Activated T-helper 1 cell treated with anti-CD3 and anti-CD28 coated beads, Interleukin-12 subunit alpha, Interleukin-12 subunit beta, Interleukin-2, Interleukin-4 antibody, amounts not matched to agents 30 ng/mL and 10 ng/mL and 1 ng/mL, durations not matched to agents 14 hours and 24 hours and 36 hours (primary cell): ENCODE measurements around the gene ARMH2. TPM values are rescaled to one million over a fixed set of nuclear protein-coding genes. Genes with fewer than 3 reads are reported as not detected.
A peak's percentile ranks its signal among the peaks of the same experiment; 100 is the strongest.

Source experiments
- DNase-seq: peaks from one replicate; pipeline ENCODE4 v3.0.0; 2021; ENCODE audit warnings: low spot score
- H3K27ac Mint-ChIP-seq: one replicate; pipeline ENCODE4 v1.8.0; 2021; ENCODE audit warnings: mild to moderate bottlenecking, mixed read lengths
- H3K27me3 Mint-ChIP-seq: one replicate; pipeline ENCODE4 v1.8.0; 2022; ENCODE audit warnings: mild to moderate bottlenecking, moderate library complexity, mixed read lengths; ENCODE audit not compliant: insufficient read depth
- H3K36me3 Mint-ChIP-seq: one replicate; pipeline ENCODE4 v1.8.0; 2021; ENCODE audit warnings: low read depth, mixed read lengths
- H3K4me1 Mint-ChIP-seq: one replicate; pipeline ENCODE4 v1.8.0; 2021; ENCODE audit warnings: low read depth, mixed read lengths
- H3K4me3 Mint-ChIP-seq: one replicate; pipeline ENCODE4 v1.8.0; 2021; ENCODE audit warnings: mild to moderate bottlenecking, moderate library complexity, mixed read lengths
- H3K9me3 Mint-ChIP-seq: one replicate; pipeline ENCODE4 v1.8.0; 2021; ENCODE audit warnings: mixed read lengths
- intact Hi-C: fragments of 100-400 bp; cut with micrococcal nuclease; formaldehyde crosslinking; loops from one replicate; pipeline ENCODE4 v1.15.1; 2024
- total RNA-seq: library from RNA; stranded (reverse); gene quantifications from 2 replicates; pipeline ENCODE4 v1.2.3, GENCODE V29; 2022

The ARMH2 gene
- total RNA-seq, 1 donor from 2014 or later = not detected

- no peaks in the 10 kb centered on the region for H3K9me3 Mint-ChIP-seq
- intact Hi-C loops = no loop called here
- no peaks in the 10 kb centered on the region for H3K27me3 Mint-ChIP-seq
- peaks cover 14% of the 10 kb centered on the region for H3K4me1 Mint-ChIP-seq
- DNase-seq = no peak
- H3K4me3 Mint-ChIP-seq = no peak overlapping the region
- peaks cover 14% of the 10 kb centered on the region for H3K36me3 Mint-ChIP-seq
- H3K27ac Mint-ChIP-seq = peak overlapping the region; percentile 66
Observed at GRCh38 chr6:24802271-24803059, 3.7 kb upstream of the ARMH2 start.

GRCh38 chr6:24799541-24799915, 811 bp upstream of the ARMH2 start:
- H3K4me1 Mint-ChIP-seq = peaks cover 32% of the 10 kb centered on the region
- H3K9me3 Mint-ChIP-seq = no peaks in the 10 kb centered on the region
- DNase-seq = no peak
- intact Hi-C loops = no loop called here
- H3K27ac Mint-ChIP-seq = peak overlapping the region; percentile 9
- H3K36me3 Mint-ChIP-seq = peaks cover 9% of the 10 kb centered on the region
- no peak overlapping the region for H3K4me3 Mint-ChIP-seq
- H3K27me3 Mint-ChIP-seq = no peaks in the 10 kb centered on the region

GRCh38 chr6:24797596-24798216, 1.0 kb downstream of the ARMH2 start:
- DNase-seq = no peak
- H3K27ac Mint-ChIP-seq = no peak overlapping the region
- no peaks in the 10 kb centered on the region for H3K27me3 Mint-ChIP-seq
- intact Hi-C loops = no loop called here
- no peak overlapping the region for H3K4me3 Mint-ChIP-seq
- H3K36me3 Mint-ChIP-seq = peaks cover 8% of the 10 kb centered on the region
- no peaks in the 10 kb centered on the region for H3K9me3 Mint-ChIP-seq
- peaks cover 32% of the 10 kb centered on the region for H3K4me1 Mint-ChIP-seq

GRCh38 chr6:24796616-24797290, 2.0 kb downstream of the ARMH2 start:
- intact Hi-C loops = loop anchor here (1.0 kb wide), 1 partner anchor 8 kb away; no protein-coding TSS in a partner anchor
- Mint-ChIP-seq H3K4me3 (no peak overlapping the region), H3K9me3 (no peaks in the 10 kb centered on the region), H3K36me3 (peaks cover 8% of the 10 kb centered on the region), H3K4me1 (peaks cover 32% of the 10 kb centered on the region), H3K27ac (no peak overlapping the region), H3K27me3 (no peaks in the 10 kb centered on the region)
- DNase-seq = no peak

- intact Hi-C loops = no loop called here
- no peaks in the 10 kb centered on the region for H3K27me3 Mint-ChIP-seq
Observed at GRCh38 chr6:24795106-24795505, 3.6 kb downstream of the ARMH2 start.

GRCh38 chr6:24788031-24788665, 10.6 kb downstream of the ARMH2 start:
- DNase-seq = no peak
- Mint-ChIP-seq H3K27me3 (no peaks in the 10 kb centered on the region), H3K27ac (peak overlapping the region; percentile 78), H3K9me3 (no peaks in the 10 kb centered on the region), H3K4me1 (peaks cover 15% of the 10 kb centered on the region), H3K4me3 (no peak overlapping the region), H3K36me3 (peaks cover 35% of the 10 kb centered on the region)
- intact Hi-C loops = loop anchor here (1.0 kb wide), 2 partner anchors 8 to 13 kb away; no protein-coding TSS in a partner anchor

More at GRCh38 chr6:24795106-24795505, 3.6 kb downstream of the ARMH2 start:
- H3K27ac Mint-ChIP-seq = no peak overlapping the region
- no peak overlapping the region for H3K4me3 Mint-ChIP-seq
- DNase-seq = no peak
- H3K9me3 Mint-ChIP-seq = no peaks in the 10 kb centered on the region
- H3K4me1 Mint-ChIP-seq = peaks cover 32% of the 10 kb centered on the region
- peaks cover 3% of the 10 kb centered on the region for H3K36me3 Mint-ChIP-seq

GRCh38 chr6:24780206-24780605, 18.5 kb downstream of the ARMH2 start:
- no peak for DNase-seq
- Mint-ChIP-seq H3K27ac (no peak overlapping the region), H3K36me3 (peaks cover 43% of the 10 kb centered on the region), H3K4me3 (no peak overlapping the region), H3K4me1 (peaks cover 50% of the 10 kb centered on the region), H3K9me3 (no peaks in the 10 kb centered on the region), H3K27me3 (no peaks in the 10 kb centered on the region)
- intact Hi-C loops = no loop called here

- no peaks in the 10 kb centered on the region for H3K9me3 Mint-ChIP-seq
- H3K27ac Mint-ChIP-seq = peak overlapping the region; percentile 31
- H3K4me3 Mint-ChIP-seq = no peak overlapping the region
- no peaks in the 10 kb centered on the region for H3K27me3 Mint-ChIP-seq
- no peak for DNase-seq
- H3K4me1 Mint-ChIP-seq = peaks cover 53% of the 10 kb centered on the region
- intact Hi-C loops = loop anchor here (5.0 kb wide), 4 partner anchors 78 to 293 kb away; partner anchors contain the start of gene KIAA0319
- H3K36me3 Mint-ChIP-seq = peaks cover 40% of the 10 kb centered on the region
Observed at GRCh38 chr6:24779416-24780016, 19.2 kb downstream of the ARMH2 start.

- H3K27ac Mint-ChIP-seq = no peak overlapping the region
- H3K9me3 Mint-ChIP-seq = no peaks in the 10 kb centered on the region
- peak overlapping the region; percentile 15 for H3K4me3 Mint-ChIP-seq
- peaks cover 55% of the 10 kb centered on the region for H3K4me1 Mint-ChIP-seq
- DNase-seq = no peak
- H3K36me3 Mint-ChIP-seq = peaks cover 36% of the 10 kb centered on the region
- H3K27me3 Mint-ChIP-seq = no peaks in the 10 kb centered on the region
- intact Hi-C loops = loop anchor here (5.0 kb wide), 4 partner anchors 78 to 293 kb away; partner anchors contain the start of gene KIAA0319
Observed at GRCh38 chr6:24778878-24779277, 19.8 kb downstream of the ARMH2 start.

GRCh38 chr6:24778121-24778520, 20.6 kb downstream of the ARMH2 start:
- no peak overlapping the region for H3K27ac Mint-ChIP-seq
- intact Hi-C loops = loop anchor here (5.0 kb wide), 4 partner anchors 79 to 294 kb away; partner anchors contain the start of gene KIAA0319
- H3K9me3 Mint-ChIP-seq = no peaks in the 10 kb centered on the region
- peaks cover 55% of the 10 kb centered on the region for H3K4me1 Mint-ChIP-seq
- H3K27me3 Mint-ChIP-seq = no peaks in the 10 kb centered on the region
- DNase-seq = no peak
- peak overlapping the region; percentile 56 for H3K4me3 Mint-ChIP-seq
- H3K36me3 Mint-ChIP-seq = peaks cover 36% of the 10 kb centered on the region

GRCh38 chr6:24777227-24777626, 21.5 kb downstream of the ARMH2 start:
- no peaks in the 10 kb centered on the region for H3K9me3 Mint-ChIP-seq
- H3K27me3 Mint-ChIP-seq = no peaks in the 10 kb centered on the region
- peaks cover 52% of the 10 kb centered on the region for H3K4me1 Mint-ChIP-seq
- H3K27ac Mint-ChIP-seq = no peak overlapping the region
- peaks cover 31% of the 10 kb centered on the region for H3K36me3 Mint-ChIP-seq
- H3K4me3 Mint-ChIP-seq = peak overlapping the region; percentile 98
- no peak for DNase-seq
- intact Hi-C loops = loop anchor here (5.0 kb wide), 4 partner anchors 80 to 295 kb away; partner anchors contain the start of gene KIAA0319

GRCh38 chr6:24775520-24776058, 23.1 kb downstream of the ARMH2 start:
- Mint-ChIP-seq H3K9me3 (no peaks in the 10 kb centered on the region), H3K27me3 (no peaks in the 10 kb centered on the region), H3K4me3 (peak overlapping the region; percentile 98), H3K27ac (peak overlapping the region; percentile 98), H3K36me3 (peaks cover 24% of the 10 kb centered on the region), H3K4me1 (peaks cover 46% of the 10 kb centered on the region)
- intact Hi-C loops = loop anchor here (1.0 to 5.0 kb wide), 8 partner anchors 13 to 297 kb away; partner anchors contain the start of genes KIAA0319 and TDP2
- no peak for DNase-seq
